Fibroblast of lung (primary cell): ENCODE measurements around the gene BCDIN3D. TPM values are rescaled to one million over a fixed set of nuclear protein-coding genes. Genes with fewer than 3 reads are reported as not detected.

Experiments used
- DNase-seq, 2 donors: peaks; one replicate each; pipeline versions ENCODE4 v3.0.0 to v3.0.0-alpha.2; 2010; ENCODE audit warnings: low read depth in 2 of 2
- H2AFZ ChIP-seq: 2 replicates; pipeline ENCODE4 v1.5.1; 2012; ENCODE audit warnings: low read length, control low read depth, inconsistent platforms
- H3K27ac ChIP-seq: 2 replicates; pipeline ENCODE4 v1.5.1; 2011; ENCODE audit warnings: low read length, control low read depth; ENCODE audit not compliant: insufficient read depth
- H3K27me3 ChIP-seq: 2 replicates; pipeline ENCODE4 v1.5.1; 2011; ENCODE audit warnings: mild to moderate bottlenecking, low read length; ENCODE audit not compliant: control insufficient read depth, insufficient read depth
- H3K36me3 ChIP-seq: 2 replicates; pipeline ENCODE4 v1.5.1; 2011; ENCODE audit warnings: low read length; ENCODE audit not compliant: control insufficient read depth, insufficient read depth
- H3K4me1 ChIP-seq: 2 replicates; pipeline ENCODE4 v1.5.1; 2011; ENCODE audit warnings: low read length; ENCODE audit not compliant: control insufficient read depth, insufficient read depth; ENCODE audit errors: extremely low read depth
- H3K4me2 ChIP-seq: 2 replicates; pipeline ENCODE4 v1.5.1; 2011; ENCODE audit warnings: low read length, control low read depth; ENCODE audit not compliant: insufficient read depth; ENCODE audit errors: extremely low read depth
- H3K4me3 ChIP-seq, 4 experiments: fragments of 200-600 bp in 1 of 4; sonication (generic) in 1 of 4; replicated peaks in 1 of 4; 2 replicates each; pipeline ENCODE4 v1.5.1; 2011 to 2016; ENCODE audit warnings: low read length in 4 of 4, low read depth in 3 of 4, mild to moderate bottlenecking in 3 of 4, control low read depth in 2 of 4, inconsistent platforms in 1 of 4, mixed read lengths in 1 of 4; ENCODE audit not compliant: insufficient read depth in 1 of 4; ENCODE audit errors: control extremely low read depth in 1 of 4
- H3K79me2 ChIP-seq: 2 replicates; pipeline ENCODE4 v1.5.1; 2012; ENCODE audit warnings: mild to moderate bottlenecking, low read length, inconsistent platforms; ENCODE audit not compliant: control insufficient read depth, insufficient read depth
- H3K9ac ChIP-seq: 2 replicates; pipeline ENCODE4 v1.5.1; 2011; ENCODE audit warnings: mild to moderate bottlenecking, low read length, control low read depth; ENCODE audit not compliant: insufficient read depth
- H3K9me3 ChIP-seq: 2 replicates; pipeline ENCODE4 v1.5.1; 2012; ENCODE audit warnings: low read depth, low read length; ENCODE audit not compliant: control insufficient read depth, insufficient read depth
- H4K20me1 ChIP-seq: 2 replicates; pipeline ENCODE4 v1.5.1; 2011; ENCODE audit warnings: low read length; ENCODE audit not compliant: control insufficient read depth, insufficient read depth; ENCODE audit errors: extremely low read depth
- EZH2 ChIP-seq: IDR thresholded peaks from 2 replicates; pipeline ENCODE4 v1.5.1; 2012; ENCODE audit warnings: low read length, control low read depth, mild to moderate bottlenecking; ENCODE audit errors: missing control alignments
- polyA plus RNA-seq, 2 donors: library from polyadenylated mRNA; depleted of rRNA in 1 of 2; stranded (reverse) in 1 of 2; unstranded in 1 of 2; fragments of >200 nt; gene quantifications; 2 replicates each; pipeline ENCODE4 v1.2.1, GENCODE V29; 2011 to 2012; ENCODE audit warnings: missing spikeins in 1 of 2
- total RNA-seq: library from RNA; depleted of rRNA; stranded (reverse); fragments of >200 nt; gene quantifications from 2 replicates; pipeline ENCODE4 v1.2.1, GENCODE V29; 2014
- TF ChIP-seq, protein P1 (sequence below), 2 donors: IDR thresholded peaks in 1 of 2; conservative IDR thresholded peaks in 1 of 2; 1 replicate in 1 of 2; 2 replicates in 1 of 2; pipeline ENCODE4 v1.5.1; 2011 to 2012; ENCODE audit warnings: low read length in 2 of 2, control low read depth in 1 of 2, inconsistent platforms in 1 of 2, low read depth in 1 of 2, mild to moderate bottlenecking in 1 of 2

The BCDIN3D gene
- total and polyA plus RNA-seq, 2 donors (not counting 1 experiment from before 2014, with no cell fraction given): 3.2 to 4.5 TPM

DNA sequence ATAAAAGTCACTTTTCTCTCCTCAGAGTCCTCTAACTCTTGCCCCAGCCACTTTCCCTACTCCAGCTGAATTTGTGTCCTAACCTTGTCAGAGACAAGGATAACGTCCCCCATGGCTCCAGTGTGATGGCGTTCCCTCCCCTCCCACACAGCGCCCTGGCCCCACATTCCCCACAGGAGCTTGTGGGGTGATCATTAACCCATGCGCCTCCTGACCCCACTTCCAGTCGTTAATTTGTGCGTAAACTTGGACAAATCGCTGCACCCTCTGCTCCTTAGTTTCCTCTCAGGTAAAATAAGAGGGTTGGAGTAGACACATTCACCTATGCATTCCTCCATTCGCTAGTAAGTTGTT lies 22.9 kb upstream of the BCDIN3D start:
- Histone ChIP-seq H3K9ac (no peak overlapping the region), H3K4me3 (no peak overlapping the region)

DNA sequence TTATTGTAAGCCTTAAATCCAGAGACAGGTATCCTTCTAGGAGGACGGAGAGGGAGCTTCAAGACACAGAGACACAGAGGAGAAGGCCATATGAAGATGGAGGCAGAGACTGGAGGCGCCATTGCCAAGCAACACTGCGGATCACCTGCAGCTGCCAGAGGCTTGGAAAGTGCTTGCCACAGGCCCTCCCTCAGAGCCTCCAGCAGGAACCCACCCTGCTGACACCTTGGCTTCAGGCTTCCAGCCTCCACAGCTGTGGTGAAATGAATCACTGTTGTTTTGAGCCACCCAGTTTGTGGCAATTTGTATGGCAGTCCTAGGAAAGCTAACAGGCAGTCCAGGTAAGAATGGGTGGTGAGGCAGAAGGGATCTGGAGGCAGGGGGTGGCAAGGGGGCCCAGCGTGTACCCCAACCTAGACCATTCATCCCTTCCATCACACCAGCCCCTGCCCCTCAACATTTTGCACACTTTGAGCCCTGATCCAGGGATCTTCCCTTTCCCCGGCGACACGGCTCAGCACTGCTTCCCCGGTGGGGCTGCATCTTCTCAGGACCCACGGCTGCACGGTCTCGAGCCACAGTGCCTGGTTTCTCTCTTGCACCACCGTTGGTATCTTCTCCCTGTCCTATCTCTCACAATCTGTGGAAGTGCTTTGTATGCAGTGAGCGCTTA lies 22.3 kb upstream of the BCDIN3D start:
- Histone ChIP-seq H2AFZ (no peak overlapping the region), H3K4me3 (no peak overlapping the region), H3K9ac (no peak overlapping the region), H3K79me2 (no peaks in the 10 kb centered on the region), H3K27ac (no peak overlapping the region), H3K36me3 (no peaks in the 10 kb centered on the region), H3K4me1 (peaks cover 18% of the 10 kb centered on the region), H3K4me2 (no peak overlapping the region), H3K27me3 (peaks cover 26% of the 10 kb centered on the region), H3K9me3 (no peaks in the 10 kb centered on the region), H4K20me1 (no peaks in the 10 kb centered on the region)
- TF ChIP-seq, protein P1, sequence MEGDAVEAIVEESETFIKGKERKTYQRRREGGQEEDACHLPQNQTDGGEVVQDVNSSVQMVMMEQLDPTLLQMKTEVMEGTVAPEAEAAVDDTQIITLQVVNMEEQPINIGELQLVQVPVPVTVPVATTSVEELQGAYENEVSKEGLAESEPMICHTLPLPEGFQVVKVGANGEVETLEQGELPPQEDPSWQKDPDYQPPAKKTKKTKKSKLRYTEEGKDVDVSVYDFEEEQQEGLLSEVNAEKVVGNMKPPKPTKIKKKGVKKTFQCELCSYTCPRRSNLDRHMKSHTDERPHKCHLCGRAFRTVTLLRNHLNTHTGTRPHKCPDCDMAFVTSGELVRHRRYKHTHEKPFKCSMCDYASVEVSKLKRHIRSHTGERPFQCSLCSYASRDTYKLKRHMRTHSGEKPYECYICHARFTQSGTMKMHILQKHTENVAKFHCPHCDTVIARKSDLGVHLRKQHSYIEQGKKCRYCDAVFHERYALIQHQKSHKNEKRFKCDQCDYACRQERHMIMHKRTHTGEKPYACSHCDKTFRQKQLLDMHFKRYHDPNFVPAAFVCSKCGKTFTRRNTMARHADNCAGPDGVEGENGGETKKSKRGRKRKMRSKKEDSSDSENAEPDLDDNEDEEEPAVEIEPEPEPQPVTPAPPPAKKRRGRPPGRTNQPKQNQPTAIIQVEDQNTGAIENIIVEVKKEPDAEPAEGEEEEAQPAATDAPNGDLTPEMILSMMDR (conservative IDR thresholded peaks at IDR 0.05 in 1 of 2, IDR thresholded peaks at IDR 0.05 in 1 of 2; ENCODE audit: low read depth in 1 of 2, low read length in 2 of 2): no peak
- TF ChIP-seq EZH2: no peak
- no peak for DNase-seq

More for the DNA sequence above, 22.9 kb upstream of the BCDIN3D start:
- H3K36me3 ChIP-seq: no peaks in the 10 kb centered on the region
- peaks cover 26% of the 10 kb centered on the region for H3K27me3 ChIP-seq
- H3K27ac ChIP-seq: no peak overlapping the region
- no peak overlapping the region for H2AFZ ChIP-seq
- TF ChIP-seq, protein P1 (conservative IDR thresholded peaks at IDR 0.05 in 1 of 2, IDR thresholded peaks at IDR 0.05 in 1 of 2; ENCODE audit: low read depth in 1 of 2, low read length in 2 of 2): no peak
- no peak for TF ChIP-seq EZH2
- no peaks in the 10 kb centered on the region for H4K20me1 ChIP-seq
- H3K4me1 ChIP-seq: peaks cover 18% of the 10 kb centered on the region
- H3K9me3 ChIP-seq: no peaks in the 10 kb centered on the region
- H3K4me2 ChIP-seq: no peak overlapping the region
- DNase-seq: no peak
- H3K79me2 ChIP-seq: no peaks in the 10 kb centered on the region

DNA sequence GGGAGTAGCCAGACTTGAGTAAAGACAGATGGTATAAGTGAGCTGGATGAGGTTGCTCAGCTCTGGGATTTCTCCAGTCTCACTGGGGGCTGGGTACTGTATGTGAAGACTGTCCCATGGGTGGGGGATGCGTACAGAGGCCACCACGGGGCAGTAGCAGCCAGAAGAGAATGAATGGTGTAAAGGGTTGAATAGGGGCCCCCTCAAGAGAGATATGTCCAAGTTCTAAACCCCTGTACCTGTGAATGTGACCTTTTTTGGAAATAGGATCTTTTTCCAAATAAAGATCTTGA lies 21.8 kb upstream of the BCDIN3D start:
- Histone ChIP-seq H3K4me1 (peaks cover 16% of the 10 kb centered on the region), H2AFZ (no peak overlapping the region), H3K4me3 (no peak overlapping the region), H3K79me2 (no peaks in the 10 kb centered on the region), H3K4me2 (no peak overlapping the region), H4K20me1 (no peaks in the 10 kb centered on the region), H3K27ac (no peak overlapping the region), H3K27me3 (peaks cover 26% of the 10 kb centered on the region), H3K36me3 (no peaks in the 10 kb centered on the region), H3K9me3 (no peaks in the 10 kb centered on the region), H3K9ac (no peak overlapping the region)
- TF ChIP-seq, protein P1 (conservative IDR thresholded peaks at IDR 0.05 in 1 of 2, IDR thresholded peaks at IDR 0.05 in 1 of 2; ENCODE audit: low read depth in 1 of 2, low read length in 2 of 2): no peak
- TF ChIP-seq EZH2: no peak
- no peak for DNase-seq
